Breast epithelium (tissue), 3 donors: ENCODE measurements around the gene CORO1C.

Experiments used
- POLR2A ChIP-seq: fragments of 450-650 bp; IDR thresholded peaks from one replicate; pipeline ENCODE4 v1.6.1; 2016; ENCODE audit warnings: antibody characterized with exemption, mild to moderate bottlenecking, moderate library complexity
- TF ChIP-seq, protein P1 (sequence below), 3 donors: fragments of 450-650 bp; IDR thresholded peaks; one replicate each; pipeline ENCODE4 v1.5.1; 2016 to 2017; ENCODE audit warnings: antibody characterized with exemption in 3 of 3, mild to moderate bottlenecking in 3 of 3, moderate library complexity in 3 of 3

DNA sequence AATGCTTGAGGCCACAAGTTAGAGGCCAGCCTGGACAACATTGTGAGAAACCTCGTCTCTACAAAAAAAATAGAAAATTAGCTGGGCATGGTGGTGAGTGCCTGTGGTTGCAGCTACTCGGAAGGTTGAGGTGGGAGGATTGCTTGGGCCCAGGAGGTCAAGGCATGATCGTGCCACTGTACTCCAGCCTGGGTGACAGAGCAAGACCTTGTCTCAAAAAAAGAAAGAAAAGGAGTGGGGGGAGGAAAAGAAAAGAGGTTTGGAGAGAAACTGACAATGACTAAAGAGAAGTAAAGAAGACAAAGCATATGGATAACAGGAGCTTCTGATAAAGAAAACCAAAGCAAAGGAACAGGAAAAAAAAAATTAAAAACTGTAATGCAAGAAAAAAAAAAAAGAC lies 60.2 kb downstream of the CORO1C start:
- TF ChIP-seq, protein P1, sequence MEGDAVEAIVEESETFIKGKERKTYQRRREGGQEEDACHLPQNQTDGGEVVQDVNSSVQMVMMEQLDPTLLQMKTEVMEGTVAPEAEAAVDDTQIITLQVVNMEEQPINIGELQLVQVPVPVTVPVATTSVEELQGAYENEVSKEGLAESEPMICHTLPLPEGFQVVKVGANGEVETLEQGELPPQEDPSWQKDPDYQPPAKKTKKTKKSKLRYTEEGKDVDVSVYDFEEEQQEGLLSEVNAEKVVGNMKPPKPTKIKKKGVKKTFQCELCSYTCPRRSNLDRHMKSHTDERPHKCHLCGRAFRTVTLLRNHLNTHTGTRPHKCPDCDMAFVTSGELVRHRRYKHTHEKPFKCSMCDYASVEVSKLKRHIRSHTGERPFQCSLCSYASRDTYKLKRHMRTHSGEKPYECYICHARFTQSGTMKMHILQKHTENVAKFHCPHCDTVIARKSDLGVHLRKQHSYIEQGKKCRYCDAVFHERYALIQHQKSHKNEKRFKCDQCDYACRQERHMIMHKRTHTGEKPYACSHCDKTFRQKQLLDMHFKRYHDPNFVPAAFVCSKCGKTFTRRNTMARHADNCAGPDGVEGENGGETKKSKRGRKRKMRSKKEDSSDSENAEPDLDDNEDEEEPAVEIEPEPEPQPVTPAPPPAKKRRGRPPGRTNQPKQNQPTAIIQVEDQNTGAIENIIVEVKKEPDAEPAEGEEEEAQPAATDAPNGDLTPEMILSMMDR (IDR thresholded peaks at IDR 0.05), result no peak
- TF ChIP-seq POLR2A, result no peak
